ENCODE results near the gene AGER. TPM values are rescaled to one million over a fixed set of nuclear protein-coding genes. Genes with fewer than 3 reads are reported as not detected.

AGER gene
- total and polyA plus RNA-seq, 2 of the 4 experiments (the other 2 are of a cell fraction): 0.18 to 4.2 TPM

GRCh38 chr6:32200711-32201475 lies 16.8 kb upstream of the AGER start:
- no peak overlapping the region for H3K14ac ChIP-seq (replicated peaks; ENCODE audit: low read depth, low read length)
- intact Hi-C loops (cut with micrococcal nuclease): no loop called here
- dilution Hi-C loops (cut with HindIII; ENCODE audit: low sequenced_read_pairs, unreplicated experiment): no loop called here
- TF ChIP-seq CEBPB (IDR thresholded peaks at IDR 0.05; ENCODE audit: low read depth, low read length) (no peak), RCOR1 (IDR thresholded peaks at IDR 0.05; ENCODE audit: insufficient replicate concordance, low read length) (no peak), POLR2A (IDR thresholded peaks at IDR 0.05; ENCODE audit: low read depth, low read length) (no peak), RFX5 (IDR thresholded peaks at IDR 0.05; ENCODE audit: low read depth, low read length) (no peak), CHD1 (IDR thresholded peaks at IDR 0.05; ENCODE audit: low read depth, low read length) (no peak)
- no peak overlapping the region for H2AK9ac ChIP-seq (replicated peaks; ENCODE audit: low read depth, low read length, poor library complexity)
- in situ Hi-C loops (cut with MboI; ENCODE audit: low sequenced_read_pairs): no loop called here
- H3K56ac ChIP-seq (ENCODE audit: extremely low read depth, insufficient read depth, low read length): no peak overlapping the region
- H3K4ac ChIP-seq (ENCODE audit: low read depth, low read length): no peak overlapping the region
- H3K79me1 ChIP-seq (ENCODE audit: low read depth in 1 of 2, low read length in 2 of 2): peaks cover 6 to 8% of the 10 kb centered on the region in 2 experiments
- H3K4me3 ChIP-seq (ENCODE audit: insufficient read depth, low read depth, low read length): no peak overlapping the region
- no peak overlapping the region for H2BK120ac ChIP-seq (ENCODE audit: low read depth, low read length)
- no peak overlapping the region for H2BK20ac ChIP-seq (ENCODE audit: low read depth, low read length)
- H3K23ac ChIP-seq (ENCODE audit: low read depth, low read length): no peak overlapping the region
- H4K5ac ChIP-seq (ENCODE audit: low read depth, low read length): no peak overlapping the region
- no peaks in the 10 kb centered on the region for H4K20me1 ChIP-seq (ENCODE audit: insufficient read depth, low read length)
- H2AFZ ChIP-seq (replicated peaks; ENCODE audit: low read length, poor library complexity): no peak overlapping the region
- H2BK5ac ChIP-seq (ENCODE audit: low read depth, low read length, poor library complexity, severe bottlenecking): no peak overlapping the region
- no peak overlapping the region for H3K27ac ChIP-seq (ENCODE audit: insufficient read depth, low read length)
- H3K9me1 ChIP-seq (ENCODE audit: insufficient read depth, low read length): peaks cover 7% of the 10 kb centered on the region
- POLR2A ChIA-PET (ENCODE audit: unreplicated experiment): no interaction called here
- H3K27me3 ChIP-seq (ENCODE audit: control insufficient read depth, insufficient read depth, low read length): peaks cover 10% of the 10 kb centered on the region; the same call in 1 of the 2 replicates
- H4K8ac ChIP-seq (ENCODE audit: low read depth in 2 of 2, low read length in 2 of 2): no peak overlapping the region
- H3K18ac ChIP-seq (ENCODE audit: low read depth, low read length): no peak overlapping the region
- H4K91ac ChIP-seq (ENCODE audit: insufficient read depth, low read depth, low read length): no peak overlapping the region
- DNase-seq (no peak), ATAC-seq (ENCODE audit: low read depth) (no peak)
- H3K9ac ChIP-seq (ENCODE audit: low read depth, low read length): no peak overlapping the region
- H2AK5ac ChIP-seq (ENCODE audit: low read depth, low read length): no peak overlapping the region
- H3K36me3 ChIP-seq (ENCODE audit: control insufficient read depth, insufficient read depth, low read length): no peaks in the 10 kb centered on the region
- no TSS peak for BruUV-seq (replicated peaks)
- H2BK15ac ChIP-seq (ENCODE audit: low read depth, low read length): no peak overlapping the region
- WGBS, 2 experiments (ENCODE audit: extremely low coverage in 2 of 2, insufficient read length in 1 of 2): 70% methylated on average over 2 of the region's 13 CpGs; no CpG with 5 or more reads in 1 of the 2 experiments
- H3K4me2 ChIP-seq (ENCODE audit: low read depth, low read length): no peak overlapping the region
- CTCF ChIA-PET: no interaction called here
- H3K4me1 ChIP-seq (ENCODE audit: control insufficient read depth, insufficient read depth, low read length): peaks cover 3% of the 10 kb centered on the region; the same call in 1 of the 2 replicates
- H3K9me3 ChIP-seq (ENCODE audit: control insufficient read depth, insufficient read depth, low read length): no peaks in the 10 kb centered on the region

All from IMR-90 (cell line).